C4-2B (cell line): ENCODE results near the gene GFM2.

Experiments used
- ZFX ChIP-seq: fragments of 450-650 bp; IDR thresholded peaks from 2 replicates; pipeline ENCODE4 v1.6.1; 2017
- TF ChIP-seq, protein P1 (sequence below): fragments of 450-650 bp; conservative IDR thresholded peaks from 2 replicates; pipeline ENCODE4 v1.5.1; 2017; ENCODE audit warnings: mild to moderate bottlenecking

DNA sequence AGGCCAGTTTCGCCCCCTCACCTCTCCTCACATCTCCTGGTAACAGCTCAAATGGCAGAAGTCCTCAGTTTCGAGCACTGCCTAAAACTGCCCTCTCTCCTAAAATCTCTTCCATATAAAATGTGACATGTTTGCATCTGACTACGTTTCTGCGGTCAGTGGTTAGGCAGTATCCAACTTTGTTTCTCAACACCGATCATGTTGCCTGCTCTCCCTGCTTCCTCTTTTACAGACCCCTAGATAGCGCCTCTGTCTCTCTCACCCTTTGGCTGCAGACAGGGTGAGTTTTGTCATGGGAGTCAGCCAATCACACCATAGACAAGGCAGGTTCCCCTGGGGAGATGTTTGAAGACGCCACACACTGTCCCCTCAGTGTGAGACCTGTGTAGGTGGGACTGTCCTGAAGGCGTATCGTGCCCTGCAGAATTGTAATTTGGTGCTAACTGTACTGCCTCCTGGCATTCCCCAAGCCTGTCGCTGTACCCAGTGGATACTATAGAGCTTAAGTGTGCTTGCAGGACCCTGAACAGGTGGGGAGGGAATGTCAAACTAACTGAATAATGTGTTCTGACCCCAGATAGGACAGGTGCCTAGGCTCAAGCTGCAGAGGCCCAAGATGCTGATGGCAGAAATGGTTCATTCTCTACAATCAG, 80.8 kb downstream of the GFM2 start:
- TF ChIP-seq, protein P1, sequence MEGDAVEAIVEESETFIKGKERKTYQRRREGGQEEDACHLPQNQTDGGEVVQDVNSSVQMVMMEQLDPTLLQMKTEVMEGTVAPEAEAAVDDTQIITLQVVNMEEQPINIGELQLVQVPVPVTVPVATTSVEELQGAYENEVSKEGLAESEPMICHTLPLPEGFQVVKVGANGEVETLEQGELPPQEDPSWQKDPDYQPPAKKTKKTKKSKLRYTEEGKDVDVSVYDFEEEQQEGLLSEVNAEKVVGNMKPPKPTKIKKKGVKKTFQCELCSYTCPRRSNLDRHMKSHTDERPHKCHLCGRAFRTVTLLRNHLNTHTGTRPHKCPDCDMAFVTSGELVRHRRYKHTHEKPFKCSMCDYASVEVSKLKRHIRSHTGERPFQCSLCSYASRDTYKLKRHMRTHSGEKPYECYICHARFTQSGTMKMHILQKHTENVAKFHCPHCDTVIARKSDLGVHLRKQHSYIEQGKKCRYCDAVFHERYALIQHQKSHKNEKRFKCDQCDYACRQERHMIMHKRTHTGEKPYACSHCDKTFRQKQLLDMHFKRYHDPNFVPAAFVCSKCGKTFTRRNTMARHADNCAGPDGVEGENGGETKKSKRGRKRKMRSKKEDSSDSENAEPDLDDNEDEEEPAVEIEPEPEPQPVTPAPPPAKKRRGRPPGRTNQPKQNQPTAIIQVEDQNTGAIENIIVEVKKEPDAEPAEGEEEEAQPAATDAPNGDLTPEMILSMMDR, result no peak
- TF ChIP-seq ZFX, result no peak
